GM19372 (cell line): ENCODE measurements around the gene ZSCAN5B.
"Not testable (repeated sequence)": the region's sequence is repeated elsewhere in the genome, so short reads cannot be mapped to it uniquely, and the experiment has no call there.

ENCODE experiments used
- ATAC-seq: cut with Tn5 transposase; IDR thresholded peaks from one replicate; pipeline ENCODE4 v1.9.1; 2021; ENCODE audit warnings: mild to moderate bottlenecking, low read depth, moderate library complexity; ENCODE audit not compliant: unreplicated experiment

Gene ZSCAN5B

DNA sequence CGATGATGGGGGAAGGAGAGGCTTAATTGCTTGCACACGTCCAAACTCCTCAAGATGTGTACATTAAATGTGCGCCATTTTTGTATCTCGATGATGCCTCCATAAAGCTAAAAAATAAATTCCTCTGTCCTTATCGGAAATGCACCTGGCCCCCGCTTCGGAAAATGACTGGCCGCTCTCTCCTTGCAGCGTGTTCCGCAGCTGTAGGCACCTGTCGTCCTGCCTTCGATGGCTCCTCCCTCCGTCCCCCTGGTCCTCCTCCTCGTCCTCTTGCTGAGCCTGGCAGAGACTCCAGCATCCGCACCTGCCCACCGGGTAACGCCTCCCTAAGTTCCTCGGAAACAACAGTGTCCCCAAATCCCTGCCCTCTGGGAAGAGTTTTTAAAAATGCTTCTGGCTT, 20.7 kb downstream of the ZSCAN5B start:
- ATAC-seq = no peak

DNA sequence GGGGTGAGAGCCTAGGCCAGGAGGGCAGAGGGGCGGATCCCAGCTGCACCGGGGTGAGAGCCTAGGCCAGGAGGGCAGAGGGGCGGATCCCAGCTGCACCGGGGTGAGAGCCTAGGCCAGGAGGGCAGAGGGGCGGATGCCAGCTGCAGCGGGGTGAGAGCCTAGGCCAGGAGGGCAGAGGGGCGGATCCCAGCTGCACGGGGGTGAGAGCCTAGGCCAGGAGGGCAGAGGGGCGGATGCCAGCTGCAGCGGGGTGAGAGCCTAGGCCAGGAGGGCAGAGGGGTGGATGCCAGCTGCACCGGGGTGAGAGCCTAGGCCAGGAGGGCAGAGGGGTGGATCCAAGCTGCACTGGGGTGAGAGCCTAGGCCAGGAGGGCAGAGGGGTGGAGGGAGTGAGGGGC, 21.3 kb downstream of the ZSCAN5B start:
- ATAC-seq = not testable (repeated sequence)

GRCh38 chr19:56175861-56176307, 21.7 kb downstream of the ZSCAN5B start, which contains the start of gene GALP:
Gene GALP (plus strand): TSS chr19:56176008. CDS start chr19:56177109, 1,101 bp downstream.
- ATAC-seq = not testable (repeated sequence)

- no peak for ATAC-seq
These were observed 23.0 kb downstream of the ZSCAN5B start for GRCh38 chr19:56174550-56174949.

GRCh38 chr19:56174086-56174485, 23.5 kb downstream of the ZSCAN5B start:
- ATAC-seq = no peak

DNA sequence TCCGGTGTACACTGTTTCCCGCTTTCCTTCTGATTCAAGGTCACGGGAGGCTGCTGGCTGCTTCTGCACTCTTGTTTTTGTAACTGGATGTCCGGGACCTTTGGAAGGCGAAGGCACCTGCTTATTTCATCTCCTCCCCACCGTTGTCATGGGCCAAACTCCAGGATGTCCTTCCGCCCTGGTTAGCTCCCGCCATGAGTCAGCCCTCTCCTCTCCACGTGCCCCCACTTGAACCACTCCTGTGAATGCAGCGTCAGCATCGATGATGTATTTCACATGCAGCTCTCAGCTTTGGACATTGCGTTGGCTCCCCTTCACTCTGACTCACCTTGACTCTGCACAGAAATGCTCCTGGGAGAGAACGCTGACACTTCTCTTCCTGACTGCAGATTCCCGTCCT, 27.3 kb downstream of the ZSCAN5B start:
- ATAC-seq = no peak

DNA sequence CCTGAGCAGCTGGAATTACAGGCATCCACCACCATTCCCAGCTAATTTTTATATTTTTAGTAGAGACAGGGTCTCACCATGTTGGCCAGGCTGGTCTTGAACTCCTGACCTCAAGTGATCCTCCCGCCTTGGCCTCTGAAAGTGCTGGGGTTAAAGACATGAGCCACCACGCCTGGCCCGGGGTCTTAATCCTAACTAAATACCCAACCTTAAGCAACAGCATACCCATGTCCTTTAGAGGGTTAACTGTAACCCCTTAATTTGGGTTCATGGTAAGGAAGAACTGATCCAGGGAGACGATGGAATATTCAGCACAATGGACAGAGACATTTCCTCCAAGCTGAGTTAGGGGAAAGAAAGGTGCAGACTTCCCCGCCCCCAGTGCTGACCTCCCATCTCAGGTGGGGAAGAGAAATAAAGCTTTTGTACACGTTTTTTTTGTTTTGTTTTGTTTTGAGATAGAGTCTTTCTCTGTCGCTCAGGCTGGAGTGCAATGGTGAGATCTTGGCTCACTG, 30.5 kb downstream of the ZSCAN5B start:
- no peak for ATAC-seq

GRCh38 chr19:56163097-56163496, 34.5 kb downstream of the ZSCAN5B start:
- no peak for ATAC-seq

DNA sequence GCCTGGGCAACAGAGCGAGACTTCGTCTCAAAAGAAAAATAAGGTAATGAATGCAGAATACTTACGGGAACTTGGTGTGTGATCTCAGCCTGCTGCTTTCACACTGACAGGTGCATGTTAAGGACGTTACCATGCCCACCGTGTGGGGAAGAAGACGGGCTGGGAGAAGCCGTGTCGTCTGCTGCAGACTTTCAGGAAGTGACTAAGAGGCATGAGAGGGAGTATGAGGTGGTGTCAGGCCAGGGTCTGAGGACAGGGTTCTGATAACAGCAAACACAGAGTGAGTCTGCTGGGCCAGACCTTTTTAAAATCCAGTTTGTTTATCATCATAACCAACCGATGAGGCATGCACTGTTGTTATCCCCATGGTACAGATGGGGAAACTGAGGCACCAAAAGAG, 35.3 kb downstream of the ZSCAN5B start:
- no peak for ATAC-seq

DNA sequence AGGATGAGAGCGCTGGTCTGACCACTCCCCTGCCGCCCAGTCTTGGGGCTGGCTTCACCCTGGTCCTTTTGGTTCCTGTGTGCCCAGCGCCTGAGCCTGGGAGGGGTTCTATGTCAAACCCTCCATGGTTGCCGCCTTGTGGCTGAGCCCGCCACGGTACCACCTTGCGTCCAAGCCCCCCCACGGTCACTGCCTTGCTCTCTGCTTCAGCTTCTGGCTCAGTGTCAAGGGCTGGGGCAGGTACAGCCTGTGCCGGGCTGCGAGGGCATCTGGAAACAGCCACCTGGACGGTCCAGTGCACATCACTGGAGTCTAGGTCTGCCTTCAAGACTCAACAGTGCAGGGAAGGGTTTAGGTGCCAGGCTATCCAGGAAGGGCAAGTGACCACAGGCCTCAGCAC, 36.0 kb downstream of the ZSCAN5B start:
- ATAC-seq = no peak

DNA sequence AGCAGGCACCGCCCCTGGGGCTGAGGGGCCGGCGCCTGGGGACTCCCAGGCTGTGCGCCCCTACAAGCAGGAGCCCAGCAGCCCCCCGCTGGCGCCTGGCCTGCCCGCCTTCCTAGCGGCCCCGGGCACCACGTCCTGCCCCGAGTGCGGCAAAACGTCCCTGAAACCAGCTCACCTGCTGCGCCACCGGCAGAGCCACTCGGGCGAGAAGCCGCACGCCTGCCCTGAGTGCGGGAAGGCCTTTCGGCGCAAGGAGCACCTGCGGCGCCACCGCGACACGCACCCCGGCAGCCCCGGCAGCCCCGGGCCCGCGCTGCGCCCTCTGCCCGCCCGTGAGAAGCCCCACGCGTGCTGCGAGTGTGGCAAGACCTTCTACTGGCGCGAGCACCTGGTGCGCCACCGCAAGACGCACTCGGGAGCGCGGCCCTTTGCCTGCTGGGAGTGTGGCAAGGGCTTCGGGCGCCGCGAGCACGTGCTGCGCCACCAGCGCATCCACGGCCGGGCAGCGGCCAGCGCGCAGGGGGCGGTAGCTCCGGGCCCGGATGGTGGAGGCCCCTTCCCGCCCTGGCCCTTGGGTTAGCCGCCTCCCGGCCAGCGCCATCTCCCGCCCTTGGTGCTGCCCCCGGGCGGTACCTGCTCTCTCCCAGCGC, 37.8 kb downstream of the ZSCAN5B start:
- no peak for ATAC-seq

- no peak for ATAC-seq
These were observed 38.5 kb downstream of the ZSCAN5B start for GRCh38 chr19:56159009-56159559.

DNA sequence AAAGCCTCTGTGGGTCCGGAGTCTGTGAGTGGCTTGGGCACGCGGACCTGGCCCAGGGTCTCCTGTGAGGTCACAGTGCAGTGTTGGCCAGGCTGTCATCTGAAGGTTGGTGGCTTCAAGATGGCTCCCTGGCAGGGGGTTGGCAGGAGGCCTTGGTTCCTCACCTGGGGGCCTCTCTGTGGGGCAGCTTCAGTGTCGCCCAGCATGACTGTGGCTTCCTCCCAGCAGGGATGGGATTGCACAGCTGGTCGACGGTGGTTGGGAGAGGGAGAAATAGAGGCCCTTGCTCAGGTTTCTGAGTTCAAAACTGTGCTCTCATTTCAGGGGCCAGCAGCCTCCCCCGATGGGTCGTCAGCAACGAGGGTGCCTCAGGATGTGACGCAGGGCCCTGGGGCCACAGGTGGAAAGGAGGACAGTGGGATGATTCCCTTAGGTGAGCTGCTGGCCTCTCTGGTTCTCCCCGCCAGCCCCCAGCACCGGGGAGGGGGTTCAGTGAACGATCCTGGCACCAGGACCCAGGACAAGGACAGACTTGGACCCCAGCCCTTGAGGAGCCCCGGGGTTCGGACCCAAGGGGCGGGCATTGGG, 39.3 kb downstream of the ZSCAN5B start:
- ATAC-seq = no peak

DNA sequence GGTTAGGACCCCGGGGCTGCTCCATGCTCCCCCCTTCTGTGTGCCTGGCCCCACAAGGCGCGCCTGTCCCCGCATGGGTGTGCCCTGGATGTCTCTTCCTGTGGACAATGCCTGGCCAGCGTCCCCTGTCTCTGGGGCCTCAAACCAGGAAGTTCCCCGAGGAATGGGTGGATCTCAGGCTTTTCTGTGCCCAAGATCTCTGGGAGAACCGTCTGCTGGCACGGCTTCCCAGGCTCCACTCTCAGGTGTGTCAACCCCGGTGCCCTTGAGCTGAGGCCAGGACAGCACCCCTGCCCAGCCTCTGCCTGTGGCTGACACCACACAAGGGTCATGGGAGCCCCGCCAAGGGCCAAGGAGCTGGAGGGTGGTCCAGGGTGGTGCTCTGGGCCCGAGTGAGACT, 40.8 kb downstream of the ZSCAN5B start:
- ATAC-seq = no peak

GRCh38 chr19:56155124-56155687, 42.4 kb downstream of the ZSCAN5B start:
- no peak for ATAC-seq

DNA sequence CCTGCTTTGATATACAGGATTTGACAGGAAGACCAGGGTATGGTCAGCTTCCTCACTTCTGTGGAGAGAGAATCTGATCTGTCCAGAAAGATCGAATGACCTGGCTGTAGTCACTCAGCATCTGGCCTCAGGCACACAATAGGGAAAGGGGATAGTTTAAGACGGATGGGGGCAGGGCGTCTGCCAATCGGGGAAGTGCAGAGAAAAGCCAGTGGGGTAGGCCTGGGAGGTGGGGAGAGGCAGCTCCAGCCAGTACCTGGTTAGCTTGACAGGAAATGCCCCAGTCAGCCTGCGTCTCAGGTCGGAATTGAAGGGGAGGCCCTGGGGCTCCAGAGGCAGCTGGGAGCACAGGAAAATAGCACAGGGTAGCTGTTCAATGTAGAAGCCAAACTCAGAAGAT, 44.1 kb downstream of the ZSCAN5B start:
- no peak for ATAC-seq

GRCh38 chr19:56152644-56153043, 44.9 kb downstream of the ZSCAN5B start:
- ATAC-seq = no peak

DNA sequence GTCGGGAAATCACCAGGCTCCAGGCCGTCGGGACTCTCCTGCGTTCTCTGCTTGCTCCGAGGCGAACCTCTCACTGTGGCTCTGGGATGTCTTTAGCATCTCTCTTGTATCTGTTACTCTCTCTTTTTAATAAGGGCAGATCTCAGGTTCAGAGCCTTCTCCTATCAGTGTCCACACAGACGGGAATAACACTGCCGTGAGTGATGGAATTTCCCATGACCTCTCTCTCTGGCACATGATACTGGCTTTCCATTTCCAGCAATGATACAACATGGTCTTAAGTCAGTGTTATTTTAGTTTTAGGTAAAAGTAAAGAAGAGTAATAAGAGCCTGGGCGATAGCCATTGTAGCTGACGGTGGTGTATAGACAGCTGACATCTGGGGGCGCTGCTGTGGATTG, 47.2 kb downstream of the ZSCAN5B start:
- no peak for ATAC-seq

GRCh38 chr19:56149656-56150038, 47.9 kb downstream of the ZSCAN5B start:
- no peak for ATAC-seq

GRCh38 chr19:56148955-56149655, 48.5 kb downstream of the ZSCAN5B start:
- ATAC-seq = not testable (repeated sequence)

- ATAC-seq = no peak
These were observed 49.5 kb downstream of the ZSCAN5B start for GRCh38 chr19:56148096-56148495.
